Testis (tissue), 2 donors: ENCODE results near the gene KLHL3.

ENCODE experiments used
- POLR2A ChIP-seq: fragments of 450-650 bp; IDR thresholded peaks from one replicate; pipeline ENCODE4 v1.6.1; 2017; ENCODE audit warnings: antibody characterized with exemption, mild to moderate bottlenecking, moderate library complexity
- TF ChIP-seq, protein P1 (sequence below), 3 experiments: fragments of 450-650 bp in 2 of 3; fragments of 200-600 bp in 1 of 3; sonication (generic) in 1 of 3; IDR thresholded peaks; one replicate each; pipeline ENCODE4 v1.5.1; 2016 to 2019; ENCODE audit warnings: antibody characterized with exemption in 3 of 3, mild to moderate bottlenecking in 2 of 3, moderate library complexity in 1 of 3

GRCh38 chr5:137636099-137636498, 99.8 kb downstream of the KLHL3 start:
- TF ChIP-seq POLR2A, result no peak
- TF ChIP-seq, protein P1, sequence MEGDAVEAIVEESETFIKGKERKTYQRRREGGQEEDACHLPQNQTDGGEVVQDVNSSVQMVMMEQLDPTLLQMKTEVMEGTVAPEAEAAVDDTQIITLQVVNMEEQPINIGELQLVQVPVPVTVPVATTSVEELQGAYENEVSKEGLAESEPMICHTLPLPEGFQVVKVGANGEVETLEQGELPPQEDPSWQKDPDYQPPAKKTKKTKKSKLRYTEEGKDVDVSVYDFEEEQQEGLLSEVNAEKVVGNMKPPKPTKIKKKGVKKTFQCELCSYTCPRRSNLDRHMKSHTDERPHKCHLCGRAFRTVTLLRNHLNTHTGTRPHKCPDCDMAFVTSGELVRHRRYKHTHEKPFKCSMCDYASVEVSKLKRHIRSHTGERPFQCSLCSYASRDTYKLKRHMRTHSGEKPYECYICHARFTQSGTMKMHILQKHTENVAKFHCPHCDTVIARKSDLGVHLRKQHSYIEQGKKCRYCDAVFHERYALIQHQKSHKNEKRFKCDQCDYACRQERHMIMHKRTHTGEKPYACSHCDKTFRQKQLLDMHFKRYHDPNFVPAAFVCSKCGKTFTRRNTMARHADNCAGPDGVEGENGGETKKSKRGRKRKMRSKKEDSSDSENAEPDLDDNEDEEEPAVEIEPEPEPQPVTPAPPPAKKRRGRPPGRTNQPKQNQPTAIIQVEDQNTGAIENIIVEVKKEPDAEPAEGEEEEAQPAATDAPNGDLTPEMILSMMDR (IDR thresholded peaks at IDR 0.05), result no peak
